GM19025 (cell line): ENCODE data around the gene GTPBP10.

Source experiments
- ATAC-seq: cut with Tn5 transposase; IDR thresholded peaks from one replicate; pipeline ENCODE4 v1.9.1; 2021; ENCODE audit warnings: mild to moderate bottlenecking, low read depth, moderate library complexity; ENCODE audit not compliant: unreplicated experiment

Gene GTPBP10

DNA sequence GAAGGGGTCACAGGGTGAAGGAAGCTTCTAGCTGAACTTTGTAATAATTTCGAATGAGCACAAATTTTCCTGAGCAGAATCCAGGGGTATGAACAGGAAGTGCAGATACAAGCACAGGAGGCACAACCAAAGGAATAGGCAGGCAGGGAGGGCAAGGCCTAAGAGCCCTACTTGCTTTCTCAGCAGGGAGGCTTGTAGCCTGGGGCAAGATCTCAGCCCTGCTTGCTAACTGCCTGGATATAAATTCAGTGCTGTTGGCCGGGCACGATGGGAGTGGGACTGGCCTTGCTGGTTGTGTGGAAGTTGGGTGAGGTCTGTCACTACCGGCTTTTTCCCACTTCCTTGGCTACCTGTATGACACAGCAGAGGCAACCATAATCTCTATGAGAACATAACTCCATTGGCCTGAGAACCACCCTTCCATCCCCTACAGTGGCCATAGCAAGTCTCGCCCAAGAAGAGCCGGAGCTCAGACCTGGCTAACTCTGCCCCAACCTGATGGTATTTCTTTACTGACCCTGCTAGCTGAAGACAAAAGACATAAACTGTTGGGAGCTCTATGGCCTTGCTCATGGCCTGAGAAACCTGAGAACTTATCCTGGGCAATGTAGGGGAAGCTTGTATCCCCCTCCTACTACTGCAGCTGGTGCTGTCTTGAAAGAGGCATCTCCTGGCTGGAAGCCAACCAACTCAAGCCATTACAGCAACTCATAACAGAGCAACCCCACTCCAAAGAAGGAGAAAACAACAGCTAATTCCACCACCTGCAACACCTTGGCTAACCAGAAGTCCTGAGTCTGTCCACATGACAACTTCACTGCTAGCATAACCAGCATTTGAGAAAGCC is 84.3 kb downstream of the GTPBP10 start:
- no peak for ATAC-seq

GRCh38 chr7:90432752-90433151 is 86.2 kb downstream of the GTPBP10 start:
- ATAC-seq = no peak

DNA sequence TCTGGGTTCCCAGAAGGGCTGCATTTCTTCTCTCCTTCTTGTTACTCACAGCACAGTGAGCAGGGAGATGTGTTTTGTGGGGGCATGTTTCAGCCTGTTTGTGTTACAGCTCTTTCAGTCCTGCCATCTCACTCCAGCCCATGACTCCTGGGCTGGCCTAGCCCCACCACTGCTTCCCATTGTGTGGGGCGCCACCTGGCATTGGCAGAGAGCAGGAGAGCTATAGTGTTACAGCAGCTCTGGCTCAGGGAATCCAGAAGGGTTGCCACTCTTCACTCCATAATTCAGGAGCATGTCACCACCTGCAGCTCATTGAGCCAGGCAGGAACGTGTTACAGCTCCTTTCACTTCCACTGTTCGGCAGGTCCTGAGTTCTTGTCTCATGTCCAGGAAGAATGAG is 86.7 kb downstream of the GTPBP10 start:
- ATAC-seq = no peak
